K562 (cell line): ENCODE results near the gene RGS3. TPM values are rescaled to one million over a fixed set of nuclear protein-coding genes. Genes with fewer than 3 reads are reported as not detected.
A peak's percentile ranks its signal among the peaks of the same experiment; 100 is the strongest.

ENCODE experiments used
- BACH1 ChIP-seq: fragments of 200-800 bp; sonication (Bioruptor generic); IDR thresholded peaks from 2 replicates; pipeline ENCODE4 v1.6.1; 2016; ENCODE audit warnings: missing genetic modification characterization, missing compliant biosample characterization
- CCNT2 ChIP-seq: IDR thresholded peaks from 2 replicates; pipeline ENCODE4 v1.6.1; 2011; ENCODE audit warnings: borderline replicate concordance, low read depth, mild to moderate bottlenecking, moderate library complexity, mixed read lengths, low read length; ENCODE audit not compliant: insufficient read length; ENCODE audit errors: extremely low read depth
- CHD2 ChIP-seq: IDR thresholded peaks from 2 replicates; pipeline ENCODE4 v1.6.1; 2011; ENCODE audit warnings: low read depth, low read length
- DNMT1 ChIP-seq: fragments of 450-650 bp; IDR thresholded peaks from 2 replicates; pipeline ENCODE4 v1.6.1; 2016; ENCODE audit warnings: antibody characterized with exemption, mild to moderate bottlenecking
- FOXA3 ChIP-seq, 2 experiments: fragments of 450-650 bp in 1 of 2; sonication (generic) in 1 of 2; formaldehyde crosslinking; IDR thresholded peaks in 1 of 2; conservative IDR thresholded peaks in 1 of 2; 2 replicates each; pipeline versions ENCODE4 v1.4.0 to v1.8.0; 2020 to 2022; ENCODE audit warnings: mild to moderate bottlenecking in 2 of 2, missing genetic modification reagents in 1 of 2
- IFI16 ChIP-seq: fragments of 250-450 bp; sonication (Bioruptor Pico); IDR thresholded peaks from 2 replicates; pipeline ENCODE4 v2.1.2; 2022; ENCODE audit warnings: mild to moderate bottlenecking, inconsistent platforms
- MAFG ChIP-seq: fragments of 450-650 bp; conservative IDR thresholded peaks from 2 replicates; pipeline ENCODE4 v1.6.1; 2016; ENCODE audit warnings: missing genetic modification characterization, missing compliant biosample characterization
- MTA3 ChIP-seq: fragments of 450-650 bp; formaldehyde crosslinking; IDR thresholded peaks from 2 replicates; pipeline ENCODE4 v1.6.1; 2017; ENCODE audit warnings: mild to moderate bottlenecking, borderline replicate concordance
- POLR2AphosphoS5 ChIP-seq: IDR thresholded peaks from 2 replicates; pipeline ENCODE4 v1.6.1; 2011; ENCODE audit warnings: mild to moderate bottlenecking, low read depth, low read length, moderate library complexity; ENCODE audit not compliant: control insufficient read depth, insufficient read depth
- RBBP5 ChIP-seq: fragments of 200-600 bp; sonication (generic); IDR thresholded peaks from 2 replicates; pipeline ENCODE4 v1.6.1; 2012; ENCODE audit warnings: borderline replicate concordance, mild to moderate bottlenecking, low read length, control low read depth, inconsistent platforms; ENCODE audit not compliant: insufficient read depth, poor library complexity, severe bottlenecking
- RCOR1 ChIP-seq, 2 experiments: IDR thresholded peaks; 2 replicates each; pipeline ENCODE4 v1.6.1; 2012; ENCODE audit warnings: low read depth in 2 of 2, low read length in 2 of 2, borderline replicate concordance in 1 of 2, improper control_type of control experiment in 1 of 2
- SMARCA4 ChIP-seq: fragments of 450-650 bp; IDR thresholded peaks from 2 replicates; pipeline ENCODE4 v1.6.1; 2016
- ZNF408 ChIP-seq: fragments of 250-450 bp; sonication (Bioruptor Pico); IDR thresholded peaks from 2 replicates; pipeline ENCODE4 v1.4.0; 2020; ENCODE audit warnings: low read depth, mild to moderate bottlenecking, moderate library complexity
- ZZZ3 ChIP-seq: fragments of 450-650 bp; IDR thresholded peaks from 2 replicates; pipeline ENCODE4 v1.6.1; 2016; ENCODE audit warnings: antibody characterized with exemption, mild to moderate bottlenecking, moderate library complexity
- polyA plus RNA-seq, 8 experiments: library from polyadenylated mRNA; depleted of rRNA in 4 of 8; stranded (reverse) in 5 of 8; unstranded in 3 of 8; fragments of >200 nt; fragmentation: Nextera tagmentation in 2 of 8; fragmentation: Illumina TruSeq in 1 of 8; extraction: Ambion mirVana in 2 of 8; extraction: Trizol in 1 of 8; gene quantifications; 2 replicates each; pipeline versions ENCODE4 v1.2.1 to v1.2.3, GENCODE V29; 2011 to 2014; ENCODE audit warnings: inconsistent platforms in 1 of 8, missing spikeins in 1 of 8
- total RNA-seq, 7 experiments: library from RNA; depleted of rRNA in 6 of 7; stranded (reverse); fragments of >200 nt in 6 of 7; fragmentation: Illumina TruSeq in 2 of 7; extraction: Trizol in 2 of 7; gene quantifications; 2 replicates each; pipeline versions ENCODE4 v1.2.1 to v1.2.3, GENCODE V29; 2011 to 2021; ENCODE audit warnings: low replicate concordance in 1 of 7
- TF ChIP-seq, protein P1 (sequence below), 2 experiments: fragments of 200-800 bp in 1 of 2; sonication (Bioruptor generic) in 1 of 2; sonication (generic) in 1 of 2; formaldehyde crosslinking in 1 of 2; IDR thresholded peaks in 1 of 2; conservative IDR thresholded peaks in 1 of 2; 2 replicates each; pipeline versions ENCODE4 v1.5.0 to v1.6.1; 2016 to 2020; ENCODE audit warnings: missing compliant biosample characterization in 1 of 2, missing genetic modification characterization in 1 of 2, missing genetic modification reagents in 1 of 2
- TF ChIP-seq, protein P2 (sequence below), 2 experiments: IDR thresholded peaks in 1 of 2; conservative IDR thresholded peaks in 1 of 2; 2 replicates each; pipeline ENCODE4 v1.6.1; 2016; ENCODE audit warnings: low read depth in 2 of 2, mild to moderate bottlenecking in 1 of 2, missing compliant biosample characterization in 1 of 2, missing genetic modification characterization in 1 of 2, moderate library complexity in 1 of 2
- TF ChIP-seq, protein P3 (sequence below): fragments of 450-650 bp; IDR thresholded peaks from 2 replicates; pipeline ENCODE4 v1.6.1; 2018; ENCODE audit not compliant: partially characterized antibody

Gene RGS3
- total and polyA plus RNA-seq, 9 of the 15 experiments (the other 6 are each of a cell fraction or from before 2014, with no cell fraction given), result 0.08 to 2.9 (median 0.95) TPM

DNA sequence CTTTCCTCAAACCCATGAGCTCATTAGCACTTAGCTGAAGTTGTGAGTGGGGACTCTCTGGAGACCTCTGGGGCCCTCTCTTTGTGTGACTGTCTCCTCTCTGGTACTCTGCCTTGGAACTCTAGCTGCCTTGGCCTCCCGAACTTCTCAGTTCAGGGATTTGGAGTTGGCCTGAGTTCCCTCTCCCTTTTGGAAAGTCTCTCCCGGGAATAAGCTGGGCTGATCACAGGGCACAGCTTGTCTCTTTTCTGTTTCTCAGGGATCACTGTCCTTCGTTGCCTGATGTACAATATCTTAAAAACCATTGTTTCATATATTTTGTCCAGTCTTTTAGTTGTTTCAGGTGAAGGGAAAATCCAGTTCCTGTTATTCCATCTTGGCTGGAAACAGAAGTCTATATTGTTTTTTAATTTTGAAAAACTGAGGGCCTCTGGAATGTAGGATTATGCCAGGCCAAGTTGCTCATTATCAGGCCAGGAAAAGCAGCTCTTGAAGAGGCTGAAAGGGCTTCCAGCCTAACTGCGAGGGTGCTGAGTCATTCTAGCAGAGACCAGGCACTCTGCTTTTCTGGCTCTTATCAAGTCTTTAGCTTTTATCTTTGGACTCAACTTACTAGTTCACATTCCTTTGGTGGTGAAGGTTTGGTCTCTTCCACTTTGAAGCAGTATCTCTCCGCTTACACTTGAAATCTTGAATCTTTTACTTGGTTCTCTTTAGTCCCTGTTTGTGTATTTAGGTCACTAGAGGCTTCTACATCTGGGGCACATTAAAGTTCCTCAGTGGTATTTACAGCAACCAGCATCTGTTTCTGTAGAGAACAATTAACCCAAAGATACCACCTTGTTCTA is 8.4 kb upstream of the RGS3 start (continued):
- no peak; a peak in 1 of 4 replicates for TF ChIP-seq FOXA3 (CRISPR knock-in tag; conservative IDR thresholded peaks at IDR 0.05 in 1 of 2, IDR thresholded peaks at IDR 0.05 in 1 of 2)
- no peak for TF ChIP-seq CHD2
- TF ChIP-seq POLR2AphosphoS5, result peak; percentile 43; the same call in 1 of the 2 replicates
- TF ChIP-seq, protein P1, sequence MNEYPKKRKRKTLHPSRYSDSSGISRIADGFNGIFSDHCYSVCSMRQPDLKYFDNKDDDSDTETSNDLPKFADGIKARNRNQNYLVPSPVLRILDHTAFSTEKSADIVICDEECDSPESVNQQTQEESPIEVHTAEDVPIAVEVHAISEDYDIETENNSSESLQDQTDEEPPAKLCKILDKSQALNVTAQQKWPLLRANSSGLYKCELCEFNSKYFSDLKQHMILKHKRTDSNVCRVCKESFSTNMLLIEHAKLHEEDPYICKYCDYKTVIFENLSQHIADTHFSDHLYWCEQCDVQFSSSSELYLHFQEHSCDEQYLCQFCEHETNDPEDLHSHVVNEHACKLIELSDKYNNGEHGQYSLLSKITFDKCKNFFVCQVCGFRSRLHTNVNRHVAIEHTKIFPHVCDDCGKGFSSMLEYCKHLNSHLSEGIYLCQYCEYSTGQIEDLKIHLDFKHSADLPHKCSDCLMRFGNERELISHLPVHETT (CRISPR knock-in tag; conservative IDR thresholded peaks at IDR 0.05 in 1 of 2, IDR thresholded peaks at IDR 0.05 in 1 of 2), result 0 out of 4 replicates have a peak, but pooled peaks of 1 of the 2 experiments have one; percentile 35
- TF ChIP-seq CCNT2, result peak; percentile 37
- TF ChIP-seq IFI16, result no peak
- TF ChIP-seq, protein P2, sequence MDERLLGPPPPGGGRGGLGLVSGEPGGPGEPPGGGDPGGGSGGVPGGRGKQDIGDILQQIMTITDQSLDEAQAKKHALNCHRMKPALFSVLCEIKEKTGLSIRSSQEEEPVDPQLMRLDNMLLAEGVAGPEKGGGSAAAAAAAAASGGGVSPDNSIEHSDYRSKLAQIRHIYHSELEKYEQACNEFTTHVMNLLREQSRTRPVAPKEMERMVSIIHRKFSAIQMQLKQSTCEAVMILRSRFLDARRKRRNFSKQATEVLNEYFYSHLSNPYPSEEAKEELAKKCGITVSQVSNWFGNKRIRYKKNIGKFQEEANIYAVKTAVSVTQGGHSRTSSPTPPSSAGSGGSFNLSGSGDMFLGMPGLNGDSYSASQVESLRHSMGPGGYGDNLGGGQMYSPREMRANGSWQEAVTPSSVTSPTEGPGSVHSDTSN (CRISPR knock-in tag; IDR thresholded peaks at IDR 0.05; ENCODE audit: low read depth), result no peak
- TF ChIP-seq, protein P2 (tag; conservative IDR thresholded peaks at IDR 0.05; ENCODE audit: low read depth), result no peak
- peak; percentile 76 to 94; a peak in 3 of 4 replicates for TF ChIP-seq RCOR1 (IDR thresholded peaks at IDR 0.05; ENCODE audit: borderline replicate concordance in 1 of 2, low read depth in 2 of 2, low read length in 2 of 2)
- peak; percentile 90 for TF ChIP-seq BACH1 (tag)
- 0 out of 2 replicates have a peak, but pooled peaks have one; percentile 68 for TF ChIP-seq MTA3
- TF ChIP-seq MAFG, result peak; percentile 98
- TF ChIP-seq ZZZ3, result no peak
- TF ChIP-seq, protein P3, sequence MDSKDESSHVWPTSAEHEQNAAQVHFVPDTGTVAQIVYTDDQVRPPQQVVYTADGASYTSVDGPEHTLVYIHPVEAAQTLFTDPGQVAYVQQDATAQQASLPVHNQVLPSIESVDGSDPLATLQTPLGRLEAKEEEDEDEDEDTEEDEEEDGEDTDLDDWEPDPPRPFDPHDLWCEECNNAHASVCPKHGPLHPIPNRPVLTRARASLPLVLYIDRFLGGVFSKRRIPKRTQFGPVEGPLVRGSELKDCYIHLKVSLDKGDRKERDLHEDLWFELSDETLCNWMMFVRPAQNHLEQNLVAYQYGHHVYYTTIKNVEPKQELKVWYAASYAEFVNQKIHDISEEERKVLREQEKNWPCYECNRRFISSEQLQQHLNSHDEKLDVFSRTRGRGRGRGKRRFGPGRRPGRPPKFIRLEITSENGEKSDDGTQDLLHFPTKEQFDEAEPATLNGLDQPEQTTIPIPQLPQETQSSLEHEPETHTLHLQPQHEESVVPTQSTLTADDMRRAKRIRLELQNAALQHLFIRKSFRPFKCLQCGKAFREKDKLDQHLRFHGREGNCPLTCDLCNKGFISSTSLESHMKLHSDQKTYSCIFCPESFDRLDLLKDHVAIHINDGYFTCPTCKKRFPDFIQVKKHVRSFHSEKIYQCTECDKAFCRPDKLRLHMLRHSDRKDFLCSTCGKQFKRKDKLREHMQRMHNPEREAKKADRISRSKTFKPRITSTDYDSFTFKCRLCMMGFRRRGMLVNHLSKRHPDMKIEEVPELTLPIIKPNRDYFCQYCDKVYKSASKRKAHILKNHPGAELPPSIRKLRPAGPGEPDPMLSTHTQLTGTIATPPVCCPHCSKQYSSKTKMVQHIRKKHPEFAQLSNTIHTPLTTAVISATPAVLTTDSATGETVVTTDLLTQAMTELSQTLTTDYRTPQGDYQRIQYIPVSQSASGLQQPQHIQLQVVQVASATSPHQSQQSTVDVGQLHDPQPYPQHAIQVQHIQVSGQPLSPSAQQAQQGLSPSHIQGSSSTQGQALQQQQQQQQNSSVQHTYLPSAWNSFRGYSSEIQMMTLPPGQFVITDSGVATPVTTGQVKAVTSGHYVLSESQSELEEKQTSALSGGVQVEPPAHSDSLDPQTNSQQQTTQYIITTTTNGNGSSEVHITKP, result peak; percentile 95
- TF ChIP-seq RBBP5, result no peak
- peak; percentile 96 for TF ChIP-seq SMARCA4
- TF ChIP-seq ZNF408 (CRISPR knock-in tag), result no peak
- TF ChIP-seq DNMT1, result no peak
